H1 (cell line): ENCODE measurements around the gene GNB3. TPM values are rescaled to one million over a fixed set of nuclear protein-coding genes. Genes with fewer than 3 reads are reported as not detected.

Source experiments
- CTBP2 ChIP-seq: IDR thresholded peaks from 2 replicates; pipeline ENCODE4 v1.7.0; 2011; ENCODE audit warnings: borderline replicate concordance, mild to moderate bottlenecking, moderate library complexity, mixed read lengths, low read length; ENCODE audit not compliant: insufficient read depth, insufficient read length
- RBBP5 ChIP-seq: IDR thresholded peaks from 2 replicates; pipeline ENCODE4 v1.7.1; 2012; ENCODE audit warnings: low read depth, mild to moderate bottlenecking, inconsistent platforms, low read length, moderate library complexity, borderline replicate concordance
- TEAD4 ChIP-seq: IDR thresholded peaks from 2 replicates; pipeline ENCODE4 v1.6.1; 2012; ENCODE audit warnings: low read depth, low read length, inconsistent platforms, mixed read lengths
- polyA plus RNA-seq, 7 experiments: library from polyadenylated mRNA; depleted of rRNA in 3 of 7; stranded (reverse) in 5 of 7; unstranded in 2 of 7; fragments of >200 nt in 5 of 7; fragments of 200-250 nt in 2 of 7; gene quantifications; 1 replicate in 5 of 7; 2 replicates in 1 of 7; 4 replicates in 1 of 7; pipeline versions ENCODE4 v1.2.1 to v1.2.3, GENCODE V29; 2011 to 2013; ENCODE audit warnings: missing spikeins in 2 of 7, mixed read lengths in 2 of 7
- total RNA-seq: library from RNA; stranded (reverse); fragmentation: NEBNext Ultra II Directional; extraction: Animal tissue kit (Norgen Biotek cat#: 25700); gene quantifications from 2 replicates; pipeline ENCODE4 v1.2.1, GENCODE V29; 2021

The GNB3 gene
- total and polyA plus RNA-seq, 2 of the 8 experiments (the other 6 are each of a cell fraction or from before 2014, with no cell fraction given): 9.9 TPM

DNA sequence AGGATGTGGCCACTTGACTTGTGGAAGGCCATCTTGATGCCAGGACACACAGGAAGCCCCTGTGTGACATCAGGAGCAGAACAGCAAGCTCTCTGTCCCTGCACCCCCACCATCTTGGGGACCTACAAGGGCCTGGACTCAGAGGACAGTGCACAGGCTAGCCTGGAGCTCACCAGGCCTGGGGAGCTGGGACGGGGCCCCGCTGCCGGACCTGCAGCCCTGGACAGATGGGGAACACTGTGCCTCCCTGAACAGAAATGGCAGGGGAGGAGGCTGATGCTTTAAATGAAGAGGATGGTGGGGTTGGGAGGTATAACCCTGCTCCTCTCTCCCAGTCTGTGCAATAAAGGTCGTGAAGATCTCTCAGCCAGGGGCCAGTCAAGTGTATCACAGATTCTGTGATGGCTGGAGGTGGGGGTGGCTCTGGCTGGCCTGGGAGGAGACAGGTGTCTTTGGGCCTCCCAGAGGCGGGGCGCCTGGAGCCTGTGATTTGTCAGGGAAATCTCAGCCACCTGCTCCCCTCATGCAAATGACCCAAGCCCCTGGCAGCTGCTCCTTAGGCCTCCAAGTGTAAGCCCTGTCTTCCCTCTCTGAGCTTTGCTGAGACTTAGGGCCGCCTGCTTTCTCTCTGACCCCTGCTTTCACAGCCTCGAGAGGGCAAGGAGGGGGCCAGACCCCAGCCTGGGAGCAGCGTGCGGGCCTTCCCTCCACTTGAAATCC is 1.1 kb upstream of the GNB3 start (continued):
- TF ChIP-seq TEAD4 (no peak), RBBP5 (no peak), CTBP2 (no peak)
